GM19468 (cell line): Measurements from ENCODE around the gene ZC3H4.

Source experiments
- ATAC-seq: cut with Tn5 transposase; IDR thresholded peaks from one replicate; pipeline ENCODE4 v1.9.1; 2021; ENCODE audit warnings: mild to moderate bottlenecking, moderate library complexity, moderate number of reproducible peaks; ENCODE audit not compliant: unreplicated experiment; ENCODE audit errors: extremely low read depth

The ZC3H4 gene

DNA sequence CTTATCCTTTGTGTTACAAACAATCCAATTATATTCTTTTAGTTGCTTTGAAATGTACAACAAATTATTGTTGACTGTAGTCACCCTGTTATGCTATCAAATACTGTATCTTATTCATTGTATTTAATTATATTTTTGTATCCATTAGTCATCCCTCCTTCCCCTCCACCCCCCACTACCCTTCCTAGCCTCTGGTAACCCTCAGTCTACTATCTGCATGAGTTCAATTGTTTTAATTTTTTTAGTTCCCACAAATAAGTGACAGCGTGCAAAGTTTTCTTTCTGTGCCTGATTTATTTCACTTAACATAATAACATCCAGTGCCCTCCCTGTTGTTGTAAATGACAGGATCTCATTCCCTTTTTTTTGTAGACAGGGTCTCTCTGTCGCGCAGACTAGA lies 21.6 kb upstream of the ZC3H4 start:
- ATAC-seq: no peak

DNA sequence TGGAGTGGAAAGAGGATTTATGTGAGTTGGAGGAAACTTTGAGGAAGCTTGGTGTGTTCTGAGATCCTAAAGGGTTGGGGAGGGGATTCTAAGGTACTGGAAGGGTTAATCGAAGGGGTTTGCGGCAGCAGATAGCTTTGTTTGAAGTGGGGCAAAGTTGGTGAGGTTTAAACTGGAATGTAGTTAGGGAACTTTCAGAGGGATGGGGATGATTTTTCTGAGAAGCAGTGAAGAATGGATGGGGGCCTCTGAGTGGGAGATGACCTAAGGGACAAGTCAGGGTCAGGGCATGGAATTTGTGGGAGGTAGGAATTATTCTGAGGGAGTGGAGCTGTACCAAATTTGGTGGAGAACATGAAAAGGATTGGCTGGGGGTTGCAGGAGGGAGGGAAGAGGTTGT lies 21.0 kb upstream of the ZC3H4 start:
- no peak for ATAC-seq

- no peak for ATAC-seq
These were observed 19.5 kb upstream of the ZC3H4 start for GRCh38 chr19:47133021-47133471.

DNA sequence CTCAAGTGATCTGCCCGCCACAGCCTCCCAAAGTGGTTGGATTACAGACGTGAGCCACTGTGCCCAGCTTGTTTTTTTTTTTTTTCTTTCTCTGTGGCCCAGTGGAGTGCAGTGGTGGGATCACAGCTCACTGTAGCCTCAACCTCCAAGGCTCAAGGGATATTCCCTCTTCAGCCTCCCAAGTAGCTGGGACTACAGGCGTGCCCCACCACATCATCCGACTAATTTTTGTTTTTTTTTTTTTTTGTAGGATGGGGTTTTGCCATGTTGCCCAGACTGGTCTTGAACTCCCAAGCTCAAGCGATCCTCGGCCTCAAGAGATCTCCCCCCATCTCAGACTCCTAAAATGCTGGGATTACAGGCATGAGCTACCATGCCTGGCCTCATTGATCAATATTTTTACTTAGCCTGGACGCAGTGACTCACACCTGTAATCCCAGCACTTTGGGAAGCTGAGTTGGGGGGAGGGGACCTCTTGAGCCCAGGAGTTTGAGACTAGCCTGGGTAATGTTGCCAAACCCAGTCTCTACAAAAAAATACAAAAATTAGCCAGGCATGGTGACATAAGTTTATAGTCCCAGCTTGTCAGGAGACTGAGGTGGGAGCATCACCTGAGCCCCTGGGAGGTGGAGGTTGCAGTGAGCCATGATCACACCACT lies 18.7 kb upstream of the ZC3H4 start:
- no peak for ATAC-seq

GRCh38 chr19:47130589-47131227 lies 17.1 kb upstream of the ZC3H4 start, which contains the start of gene SAE1:
Gene SAE1, plus strand, starts transcription at chr19:47130835. Its CDS starts 96 bp downstream, at chr19:47130931.
- ATAC-seq: peak; percentile 71

- no peak for ATAC-seq
These were observed 16.6 kb upstream of the ZC3H4 start for GRCh38 chr19:47130120-47130588.

GRCh38 chr19:47129579-47129978 lies 16.0 kb upstream of the ZC3H4 start:
- ATAC-seq: no peak

GRCh38 chr19:47125669-47125938 lies 12.0 kb upstream of the ZC3H4 start:
- no peak for ATAC-seq

GRCh38 chr19:47124937-47125668 lies 11.5 kb upstream of the ZC3H4 start:
- ATAC-seq: no peak

DNA sequence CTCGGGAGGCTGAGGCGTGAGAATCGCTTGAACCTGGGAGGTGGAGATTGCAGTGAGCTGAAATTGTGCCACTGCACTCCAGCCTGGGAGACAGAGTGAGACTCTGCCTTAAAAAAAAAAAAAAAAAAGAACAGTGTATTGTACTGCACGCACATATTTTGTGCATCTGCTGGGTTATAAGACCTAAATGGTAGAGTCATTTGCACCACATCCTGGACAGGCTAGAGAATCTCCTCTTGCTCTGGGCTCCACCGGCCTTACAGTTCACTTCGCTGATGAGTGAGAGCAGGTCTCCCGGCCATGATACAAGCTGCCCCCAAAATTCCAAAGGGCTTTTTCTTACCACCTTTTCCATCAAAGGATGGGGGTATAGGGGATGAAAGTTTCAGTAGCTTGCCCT lies 9.8 kb upstream of the ZC3H4 start:
- ATAC-seq: no peak

- ATAC-seq: no peak
These were observed 9.1 kb upstream of the ZC3H4 start for GRCh38 chr19:47122359-47123335.

GRCh38 chr19:47120470-47121067 lies 7.0 kb upstream of the ZC3H4 start:
- no peak for ATAC-seq

- ATAC-seq: no peak
These were observed 475 bp upstream of the ZC3H4 start for GRCh38 chr19:47113850-47114651.

- ATAC-seq: no peak
These were observed 1.2 kb downstream of the ZC3H4 start for GRCh38 chr19:47112166-47112996.

DNA sequence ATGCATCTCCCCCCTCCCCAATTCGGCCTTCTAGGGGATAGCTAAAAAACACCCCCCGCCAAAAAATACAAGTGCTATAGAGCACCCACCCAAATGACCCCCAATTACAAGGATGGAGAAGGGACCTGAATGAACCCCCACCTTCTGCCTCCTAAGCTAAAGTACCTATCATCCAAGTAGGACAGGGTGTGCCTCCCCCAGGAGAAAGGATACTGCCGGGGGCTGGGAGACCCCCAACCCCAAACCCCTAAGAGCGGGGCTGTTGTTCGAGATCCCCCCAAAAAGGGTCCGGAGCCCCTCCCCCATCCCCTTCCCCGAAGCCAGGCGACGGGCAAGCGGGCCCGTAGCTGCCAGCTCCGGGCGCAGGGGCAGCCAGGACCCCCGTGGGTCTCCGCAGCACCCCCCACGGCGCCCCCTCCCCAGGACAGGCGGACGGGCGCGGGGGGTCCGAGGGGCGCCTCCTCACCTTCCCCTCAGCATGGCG lies 1.9 kb downstream of the ZC3H4 start:
- ATAC-seq: no peak

DNA sequence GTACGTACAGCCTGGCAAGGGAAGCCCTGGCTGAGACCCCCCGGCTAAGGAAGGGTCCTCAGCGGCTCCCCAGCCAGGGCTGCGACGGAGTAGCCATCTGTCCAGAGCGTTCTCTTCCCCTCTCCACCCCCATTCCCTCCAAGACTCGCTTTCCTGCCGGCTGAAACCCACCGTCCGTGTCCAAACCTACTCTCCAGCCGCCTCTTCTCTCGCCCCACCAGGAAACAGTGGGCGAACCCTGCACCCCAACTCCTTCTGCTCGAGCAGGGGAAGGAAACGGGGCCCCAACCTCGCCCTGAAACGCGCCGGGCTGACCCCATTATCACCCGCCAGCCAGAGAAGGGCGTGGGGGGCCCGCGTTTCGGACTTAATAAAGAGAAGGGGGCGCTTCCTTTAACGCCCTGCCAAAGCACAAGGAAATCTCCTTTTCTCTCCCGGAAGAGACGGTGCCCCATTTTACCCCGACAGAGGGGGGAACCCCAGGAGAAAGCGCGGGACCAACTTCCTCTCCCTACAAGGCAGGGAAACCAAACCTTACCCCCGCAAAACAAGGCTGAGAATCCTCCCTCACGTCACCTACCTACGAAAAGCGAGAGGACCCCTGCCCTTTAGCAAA lies 2.5 kb downstream of the ZC3H4 start:
- ATAC-seq: no peak

DNA sequence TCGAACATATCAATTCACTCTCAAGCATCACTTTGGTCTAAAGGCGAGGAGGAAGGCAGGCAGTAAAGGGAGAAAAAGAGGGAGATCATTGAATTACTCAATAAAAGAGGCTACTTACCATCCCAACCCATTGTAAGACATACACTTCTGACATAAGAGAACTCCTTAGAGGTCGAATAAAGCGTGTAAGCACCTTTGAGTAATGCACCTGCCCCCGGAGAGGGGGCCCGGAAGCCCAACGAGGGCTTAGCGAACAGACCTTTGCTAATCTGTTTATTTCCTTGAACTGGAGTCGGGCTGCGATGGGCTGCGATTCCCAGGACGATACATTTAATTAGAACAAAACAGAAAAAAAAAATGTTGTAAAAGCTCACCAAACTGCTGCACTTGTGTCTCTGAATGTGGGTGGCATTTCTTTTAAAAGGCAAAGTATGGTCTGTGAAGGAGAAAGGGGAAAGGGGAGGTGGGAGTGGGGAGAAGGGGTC lies 3.0 kb downstream of the ZC3H4 start:
- ATAC-seq: no peak
